HG02943 (cell line): Measurements from ENCODE around the gene RTN4RL1.

Experiments used
- ATAC-seq: cut with Tn5 transposase; IDR thresholded peaks from one replicate; pipeline ENCODE4 v1.9.1; 2021; ENCODE audit warnings: mild to moderate bottlenecking, low read depth, moderate library complexity; ENCODE audit not compliant: unreplicated experiment

RTN4RL1 gene

GRCh38 chr17:2048805-2049204 is 23.7 kb upstream of the RTN4RL1 start:
- ATAC-seq: no peak

- no peak for ATAC-seq
Measured at GRCh38 chr17:2047590-2047989, 22.5 kb upstream of the RTN4RL1 start.

GRCh38 chr17:2044263-2044894 is 19.2 kb upstream of the RTN4RL1 start:
- no peak for ATAC-seq

GRCh38 chr17:2043785-2044184 is 18.7 kb upstream of the RTN4RL1 start:
- no peak for ATAC-seq

GRCh38 chr17:2042933-2043332 is 17.8 kb upstream of the RTN4RL1 start:
- ATAC-seq: no peak

- ATAC-seq: no peak
Measured at GRCh38 chr17:2042390-2042847, 17.3 kb upstream of the RTN4RL1 start.

- peak; percentile 83 for ATAC-seq
Measured at GRCh38 chr17:2041561-2042389, 16.6 kb upstream of the RTN4RL1 start, which contains the start of gene OVCA2. OVCA2 (plus strand) TSS chr17:2042022; CDS start chr17:2042048, 26 bp downstream.

- ATAC-seq: no peak
Measured at GRCh38 chr17:2040942-2041560, 15.9 kb upstream of the RTN4RL1 start.

- ATAC-seq: no peak
Measured at GRCh38 chr17:2040219-2040827, 15.2 kb upstream of the RTN4RL1 start.

- ATAC-seq: no peak
Measured at GRCh38 chr17:2037155-2037554, 12.0 kb upstream of the RTN4RL1 start.

- ATAC-seq: no peak
Measured at GRCh38 chr17:2035541-2036488, 10.7 kb upstream of the RTN4RL1 start.

- no peak for ATAC-seq
Measured at GRCh38 chr17:2034806-2035540, 9.8 kb upstream of the RTN4RL1 start.

- ATAC-seq: no peak
Measured at GRCh38 chr17:2034157-2034556, 9.0 kb upstream of the RTN4RL1 start.

GRCh38 chr17:2033153-2033552 is 8.0 kb upstream of the RTN4RL1 start:
- no peak for ATAC-seq

GRCh38 chr17:2030779-2031163 is 5.6 kb upstream of the RTN4RL1 start:
- ATAC-seq: no peak

GRCh38 chr17:2029911-2030778 is 5.0 kb upstream of the RTN4RL1 start, which contains the start of gene DPH1:
DPH1 (plus strand) TSS chr17:2030153; CDS start chr17:2030170, 17 bp downstream.
- ATAC-seq: no peak

GRCh38 chr17:2028737-2029136 is 3.6 kb upstream of the RTN4RL1 start:
- ATAC-seq: no peak

- ATAC-seq: no peak
Measured at GRCh38 chr17:2028234-2028614, 3.1 kb upstream of the RTN4RL1 start.
